CD4-positive, alpha-beta T cell treated with Interleukin-4 for 4 hours (primary cell): ENCODE results near the gene DCP1B.

Experiments
- DNase-seq: peaks from one replicate; pipeline ENCODE4 v3.0.0-alpha.2; 2020

The DCP1B gene

GRCh38 chr12:1918081-1918883, 86.0 kb downstream of the DCP1B start, which contains the start of gene CACNA2D4:
Gene CACNA2D4 (minus strand): TSS chr12:1918652. CDS start chr12:1918473, 179 bp downstream.
- DNase-seq = no peak

GRCh38 chr12:1917172-1918070, 86.8 kb downstream of the DCP1B start:
- DNase-seq = no peak

GRCh38 chr12:1916371-1917171, 87.7 kb downstream of the DCP1B start:
- DNase-seq = no peak

- peak; percentile 32 for DNase-seq
Observed at GRCh38 chr12:1915082-1915968, 88.9 kb downstream of the DCP1B start.

GRCh38 chr12:1914114-1914911, 89.9 kb downstream of the DCP1B start:
- DNase-seq = no peak

- no peak for DNase-seq
Observed at GRCh38 chr12:1913377-1914113, 90.7 kb downstream of the DCP1B start.

GRCh38 chr12:1912580-1913376, 91.5 kb downstream of the DCP1B start:
- no peak for DNase-seq

- no peak for DNase-seq
Observed at GRCh38 chr12:1911598-1912575, 92.4 kb downstream of the DCP1B start.

- no peak for DNase-seq
Observed at GRCh38 chr12:1910468-1910867, 93.8 kb downstream of the DCP1B start.

- DNase-seq = no peak
Observed at GRCh38 chr12:1908758-1909157, 95.5 kb downstream of the DCP1B start.

GRCh38 chr12:1907652-1908611, 96.3 kb downstream of the DCP1B start:
- DNase-seq = peak; percentile 2

GRCh38 chr12:1906579-1906978, 97.7 kb downstream of the DCP1B start:
- DNase-seq = no peak

- no peak for DNase-seq
Observed at GRCh38 chr12:1904875-1905274, 99.4 kb downstream of the DCP1B start.

GRCh38 chr12:1896964-1897363, 107.3 kb downstream of the DCP1B start:
- no peak for DNase-seq
